ENCODE measurements around the gene RNF25. TPM values are rescaled to one million over a fixed set of nuclear protein-coding genes. Genes with fewer than 3 reads are reported as not detected.

RNF25 gene
- total and polyA plus RNA-seq, 2 experiments from 2014 or later = 18.3 to 22.2 TPM

DNA sequence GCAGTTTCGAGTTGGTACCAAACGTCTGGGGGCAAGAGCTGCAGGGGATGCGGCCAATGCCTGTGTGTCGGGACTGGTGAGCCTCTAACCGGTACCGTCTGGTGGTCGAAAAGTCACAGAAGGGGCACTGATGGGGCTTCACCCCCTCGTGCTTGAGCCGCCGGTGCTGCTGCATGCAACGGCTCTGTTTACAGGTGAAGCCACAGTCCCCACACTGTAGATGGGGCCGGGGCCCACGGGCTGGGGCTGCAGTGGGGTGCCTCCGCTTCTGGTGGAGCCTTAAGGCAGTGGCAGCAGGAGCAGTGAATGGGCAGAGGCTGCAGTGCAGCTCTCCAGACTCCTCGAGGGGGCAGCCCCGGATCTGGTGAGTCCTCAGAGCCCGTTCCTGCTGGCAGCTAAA, 29.0 kb downstream of the RNF25 start:
- no peaks in the 10 kb centered on the region for H3K9me3 Mint-ChIP-seq
- 0 out of 2 replicates have a peak, but pooled peaks cover 3% of the 10 kb centered on the region for H3K79me2 ChIP-seq (replicated peaks; ENCODE audit: insufficient read depth)
- no peaks in the 10 kb centered on the region for H3K4me1 ChIP-seq (ENCODE audit: insufficient read depth)
- H4K20me1 ChIP-seq (replicated peaks; ENCODE audit: insufficient read depth) = peaks cover 13% of the 10 kb centered on the region
- H3K27ac Mint-ChIP-seq = no peak overlapping the region
- H2AFZ ChIP-seq = no peak overlapping the region
- H3F3A ChIP-seq (replicated peaks; ENCODE audit: low read depth) = no peaks in the 10 kb centered on the region
- no peak overlapping the region for H3K27ac ChIP-seq (ENCODE audit: low read depth)
- ATAC-seq (no peak), DNase-seq (ENCODE audit: low spot score) (no peak)
- H3K4me2 ChIP-seq = no peak overlapping the region
- no peak overlapping the region for H3K4me3 ChIP-seq
- peaks cover 31% of the 10 kb centered on the region for H3K36me3 ChIP-seq (ENCODE audit: insufficient read depth)
- H3K27me3 Mint-ChIP-seq (ENCODE audit: insufficient read depth, low read depth, poor library complexity) = peaks cover 3% of the 10 kb centered on the region
- H3K4me1 Mint-ChIP-seq = no peaks in the 10 kb centered on the region
- no peaks in the 10 kb centered on the region for H3K9me2 ChIP-seq (ENCODE audit: insufficient read depth)
- no peak overlapping the region for H3K4me3 Mint-ChIP-seq
- H3K36me3 Mint-ChIP-seq (ENCODE audit: low read depth) = peaks cover 79% of the 10 kb centered on the region
- H3K27me3 ChIP-seq (ENCODE audit: insufficient read depth) = no peaks in the 10 kb centered on the region
- no peak for TF ChIP-seq ZNF114 (CRISPR knock-in tag; IDR thresholded peaks at IDR 0.05)
- TF ChIP-seq, protein P1, sequence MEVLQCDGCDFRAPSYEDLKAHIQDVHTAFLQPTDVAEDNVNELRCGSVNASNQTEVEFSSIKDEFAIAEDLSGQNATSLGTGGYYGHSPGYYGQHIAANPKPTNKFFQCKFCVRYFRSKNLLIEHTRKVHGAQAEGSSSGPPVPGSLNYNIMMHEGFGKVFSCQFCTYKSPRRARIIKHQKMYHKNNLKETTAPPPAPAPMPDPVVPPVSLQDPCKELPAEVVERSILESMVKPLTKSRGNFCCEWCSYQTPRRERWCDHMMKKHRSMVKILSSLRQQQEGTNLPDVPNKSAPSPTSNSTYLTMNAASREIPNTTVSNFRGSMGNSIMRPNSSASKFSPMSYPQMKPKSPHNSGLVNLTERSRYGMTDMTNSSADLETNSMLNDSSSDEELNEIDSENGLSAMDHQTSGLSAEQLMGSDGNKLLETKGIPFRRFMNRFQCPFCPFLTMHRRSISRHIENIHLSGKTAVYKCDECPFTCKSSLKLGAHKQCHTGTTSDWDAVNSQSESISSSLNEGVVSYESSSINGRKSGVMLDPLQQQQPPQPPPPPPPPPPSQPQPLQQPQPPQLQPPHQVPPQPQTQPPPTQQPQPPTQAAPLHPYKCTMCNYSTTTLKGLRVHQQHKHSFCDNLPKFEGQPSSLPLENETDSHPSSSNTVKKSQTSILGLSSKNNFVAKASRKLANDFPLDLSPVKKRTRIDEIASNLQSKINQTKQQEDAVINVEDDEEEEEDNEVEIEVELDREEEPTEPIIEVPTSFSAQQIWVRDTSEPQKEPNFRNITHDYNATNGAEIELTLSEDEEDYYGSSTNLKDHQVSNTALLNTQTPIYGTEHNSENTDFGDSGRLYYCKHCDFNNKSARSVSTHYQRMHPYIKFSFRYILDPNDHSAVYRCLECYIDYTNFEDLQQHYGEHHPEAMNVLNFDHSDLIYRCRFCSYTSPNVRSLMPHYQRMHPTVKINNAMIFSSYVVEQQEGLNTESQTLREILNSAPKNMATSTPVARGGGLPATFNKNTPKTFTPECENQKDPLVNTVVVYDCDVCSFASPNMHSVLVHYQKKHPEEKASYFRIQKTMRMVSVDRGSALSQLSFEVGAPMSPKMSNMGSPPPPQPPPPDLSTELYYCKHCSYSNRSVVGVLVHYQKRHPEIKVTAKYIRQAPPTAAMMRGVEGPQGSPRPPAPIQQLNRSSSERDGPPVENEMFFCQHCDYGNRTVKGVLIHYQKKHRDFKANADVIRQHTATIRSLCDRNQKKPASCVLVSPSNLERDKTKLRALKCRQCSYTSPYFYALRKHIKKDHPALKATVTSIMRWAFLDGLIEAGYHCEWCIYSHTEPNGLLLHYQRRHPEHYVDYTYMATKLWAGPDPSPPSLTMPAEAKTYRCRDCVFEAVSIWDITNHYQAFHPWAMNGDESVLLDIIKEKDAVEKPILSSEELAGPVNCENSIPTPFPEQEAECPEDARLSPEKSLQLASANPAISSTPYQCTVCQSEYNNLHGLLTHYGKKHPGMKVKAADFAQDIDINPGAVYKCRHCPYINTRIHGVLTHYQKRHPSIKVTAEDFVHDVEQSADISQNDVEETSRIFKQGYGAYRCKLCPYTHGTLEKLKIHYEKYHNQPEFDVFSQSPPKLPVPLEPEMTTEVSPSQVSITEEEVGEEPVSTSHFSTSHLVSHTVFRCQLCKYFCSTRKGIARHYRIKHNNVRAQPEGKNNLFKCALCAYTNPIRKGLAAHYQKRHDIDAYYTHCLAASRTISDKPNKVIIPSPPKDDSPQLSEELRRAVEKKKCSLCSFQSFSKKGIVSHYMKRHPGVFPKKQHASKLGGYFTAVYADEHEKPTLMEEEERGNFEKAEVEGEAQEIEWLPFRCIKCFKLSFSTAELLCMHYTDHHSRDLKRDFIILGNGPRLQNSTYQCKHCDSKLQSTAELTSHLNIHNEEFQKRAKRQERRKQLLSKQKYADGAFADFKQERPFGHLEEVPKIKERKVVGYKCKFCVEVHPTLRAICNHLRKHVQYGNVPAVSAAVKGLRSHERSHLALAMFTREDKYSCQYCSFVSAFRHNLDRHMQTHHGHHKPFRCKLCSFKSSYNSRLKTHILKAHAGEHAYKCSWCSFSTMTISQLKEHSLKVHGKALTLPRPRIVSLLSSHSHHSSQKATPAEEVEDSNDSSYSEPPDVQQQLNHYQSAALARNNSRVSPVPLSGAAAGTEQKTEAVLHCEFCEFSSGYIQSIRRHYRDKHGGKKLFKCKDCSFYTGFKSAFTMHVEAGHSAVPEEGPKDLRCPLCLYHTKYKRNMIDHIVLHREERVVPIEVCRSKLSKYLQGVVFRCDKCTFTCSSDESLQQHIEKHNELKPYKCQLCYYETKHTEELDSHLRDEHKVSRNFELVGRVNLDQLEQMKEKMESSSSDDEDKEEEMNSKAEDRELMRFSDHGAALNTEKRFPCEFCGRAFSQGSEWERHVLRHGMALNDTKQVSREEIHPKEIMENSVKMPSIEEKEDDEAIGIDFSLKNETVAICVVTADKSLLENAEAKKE (CRISPR knock-in tag; IDR thresholded peaks at IDR 0.05) = no peak
- no peak for TF ChIP-seq POLR2AphosphoS5 (IDR thresholded peaks at IDR 0.05; ENCODE audit: low read depth)
- TF ChIP-seq EZH2 (IDR thresholded peaks at IDR 0.05; ENCODE audit: low read depth, unreplicated experiment) = no peak
- TF ChIP-seq, protein P2, sequence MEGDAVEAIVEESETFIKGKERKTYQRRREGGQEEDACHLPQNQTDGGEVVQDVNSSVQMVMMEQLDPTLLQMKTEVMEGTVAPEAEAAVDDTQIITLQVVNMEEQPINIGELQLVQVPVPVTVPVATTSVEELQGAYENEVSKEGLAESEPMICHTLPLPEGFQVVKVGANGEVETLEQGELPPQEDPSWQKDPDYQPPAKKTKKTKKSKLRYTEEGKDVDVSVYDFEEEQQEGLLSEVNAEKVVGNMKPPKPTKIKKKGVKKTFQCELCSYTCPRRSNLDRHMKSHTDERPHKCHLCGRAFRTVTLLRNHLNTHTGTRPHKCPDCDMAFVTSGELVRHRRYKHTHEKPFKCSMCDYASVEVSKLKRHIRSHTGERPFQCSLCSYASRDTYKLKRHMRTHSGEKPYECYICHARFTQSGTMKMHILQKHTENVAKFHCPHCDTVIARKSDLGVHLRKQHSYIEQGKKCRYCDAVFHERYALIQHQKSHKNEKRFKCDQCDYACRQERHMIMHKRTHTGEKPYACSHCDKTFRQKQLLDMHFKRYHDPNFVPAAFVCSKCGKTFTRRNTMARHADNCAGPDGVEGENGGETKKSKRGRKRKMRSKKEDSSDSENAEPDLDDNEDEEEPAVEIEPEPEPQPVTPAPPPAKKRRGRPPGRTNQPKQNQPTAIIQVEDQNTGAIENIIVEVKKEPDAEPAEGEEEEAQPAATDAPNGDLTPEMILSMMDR (conservative IDR thresholded peaks at IDR 0.05; ENCODE audit: low read depth in 2 of 2) = no peak
- no peak for TF ChIP-seq STAT1 (IDR thresholded peaks at IDR 0.05; ENCODE audit: unreplicated experiment)
- TF ChIP-seq, protein P3, sequence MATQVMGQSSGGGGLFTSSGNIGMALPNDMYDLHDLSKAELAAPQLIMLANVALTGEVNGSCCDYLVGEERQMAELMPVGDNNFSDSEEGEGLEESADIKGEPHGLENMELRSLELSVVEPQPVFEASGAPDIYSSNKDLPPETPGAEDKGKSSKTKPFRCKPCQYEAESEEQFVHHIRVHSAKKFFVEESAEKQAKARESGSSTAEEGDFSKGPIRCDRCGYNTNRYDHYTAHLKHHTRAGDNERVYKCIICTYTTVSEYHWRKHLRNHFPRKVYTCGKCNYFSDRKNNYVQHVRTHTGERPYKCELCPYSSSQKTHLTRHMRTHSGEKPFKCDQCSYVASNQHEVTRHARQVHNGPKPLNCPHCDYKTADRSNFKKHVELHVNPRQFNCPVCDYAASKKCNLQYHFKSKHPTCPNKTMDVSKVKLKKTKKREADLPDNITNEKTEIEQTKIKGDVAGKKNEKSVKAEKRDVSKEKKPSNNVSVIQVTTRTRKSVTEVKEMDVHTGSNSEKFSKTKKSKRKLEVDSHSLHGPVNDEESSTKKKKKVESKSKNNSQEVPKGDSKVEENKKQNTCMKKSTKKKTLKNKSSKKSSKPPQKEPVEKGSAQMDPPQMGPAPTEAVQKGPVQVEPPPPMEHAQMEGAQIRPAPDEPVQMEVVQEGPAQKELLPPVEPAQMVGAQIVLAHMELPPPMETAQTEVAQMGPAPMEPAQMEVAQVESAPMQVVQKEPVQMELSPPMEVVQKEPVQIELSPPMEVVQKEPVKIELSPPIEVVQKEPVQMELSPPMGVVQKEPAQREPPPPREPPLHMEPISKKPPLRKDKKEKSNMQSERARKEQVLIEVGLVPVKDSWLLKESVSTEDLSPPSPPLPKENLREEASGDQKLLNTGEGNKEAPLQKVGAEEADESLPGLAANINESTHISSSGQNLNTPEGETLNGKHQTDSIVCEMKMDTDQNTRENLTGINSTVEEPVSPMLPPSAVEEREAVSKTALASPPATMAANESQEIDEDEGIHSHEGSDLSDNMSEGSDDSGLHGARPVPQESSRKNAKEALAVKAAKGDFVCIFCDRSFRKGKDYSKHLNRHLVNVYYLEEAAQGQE (IDR thresholded peaks at IDR 0.05; ENCODE audit: unreplicated experiment) = no peak
- no peak for TF ChIP-seq ZNF331 (CRISPR knock-in tag; IDR thresholded peaks at IDR 0.05; ENCODE audit: low read depth)
- no peak for TF ChIP-seq CREB1 (CRISPR knock-in tag; IDR thresholded peaks at IDR 0.05; ENCODE audit: low read depth)
- TF ChIP-seq NANOG (IDR thresholded peaks at IDR 0.05; ENCODE audit: borderline replicate concordance) = no peak
- no peak for TF ChIP-seq JUNB (IDR thresholded peaks at IDR 0.05; ENCODE audit: unreplicated experiment)
- TF ChIP-seq, protein P4, sequence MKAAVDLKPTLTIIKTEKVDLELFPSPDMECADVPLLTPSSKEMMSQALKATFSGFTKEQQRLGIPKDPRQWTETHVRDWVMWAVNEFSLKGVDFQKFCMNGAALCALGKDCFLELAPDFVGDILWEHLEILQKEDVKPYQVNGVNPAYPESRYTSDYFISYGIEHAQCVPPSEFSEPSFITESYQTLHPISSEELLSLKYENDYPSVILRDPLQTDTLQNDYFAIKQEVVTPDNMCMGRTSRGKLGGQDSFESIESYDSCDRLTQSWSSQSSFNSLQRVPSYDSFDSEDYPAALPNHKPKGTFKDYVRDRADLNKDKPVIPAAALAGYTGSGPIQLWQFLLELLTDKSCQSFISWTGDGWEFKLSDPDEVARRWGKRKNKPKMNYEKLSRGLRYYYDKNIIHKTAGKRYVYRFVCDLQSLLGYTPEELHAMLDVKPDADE (IDR thresholded peaks at IDR 0.05) = no peak
- no peak for TF ChIP-seq EZH2phosphoT487 (IDR thresholded peaks at IDR 0.05; ENCODE audit: unreplicated experiment)

Data from GM23338 (cell line).